Osteocyte (in vitro differentiated cells): ENCODE data around the gene PAPLN. TPM values are rescaled to one million over a fixed set of nuclear protein-coding genes. Genes with fewer than 3 reads are reported as not detected.
"Not testable (repeated sequence)": the region's sequence is repeated elsewhere in the genome, so short reads cannot be mapped to it uniquely, and the experiment has no call there.

ENCODE experiments used
- DNase-seq: peaks from one replicate; pipeline ENCODE4 v3.0.0; 2021; ENCODE audit warnings: mixed read lengths; ENCODE audit not compliant: unreplicated experiment; ENCODE audit errors: extremely low spot score
- H3K27ac Mint-ChIP-seq: one replicate; pipeline ENCODE4 v1.8.0; 2021; ENCODE audit warnings: mild to moderate bottlenecking, mixed read lengths; ENCODE audit not compliant: unreplicated experiment
- H3K27me3 Mint-ChIP-seq: one replicate; pipeline ENCODE4 v1.8.0; 2021; ENCODE audit warnings: mixed read lengths; ENCODE audit not compliant: unreplicated experiment
- H3K36me3 Mint-ChIP-seq: one replicate; pipeline ENCODE4 v1.8.0; 2021; ENCODE audit warnings: mixed read lengths; ENCODE audit not compliant: unreplicated experiment
- H3K4me1 Mint-ChIP-seq: one replicate; pipeline ENCODE4 v1.8.0; 2021; ENCODE audit warnings: mixed read lengths; ENCODE audit not compliant: unreplicated experiment
- H3K4me3 Mint-ChIP-seq: one replicate; pipeline ENCODE4 v1.8.0; 2021; ENCODE audit warnings: mild to moderate bottlenecking, moderate library complexity, mixed read lengths; ENCODE audit not compliant: unreplicated experiment
- H3K9me3 Mint-ChIP-seq: one replicate; pipeline ENCODE4 v1.8.0; 2021; ENCODE audit warnings: mixed read lengths; ENCODE audit not compliant: unreplicated experiment
- CTCF ChIP-seq: fragments of 200-600 bp; sonication (generic); IDR thresholded peaks from 2 replicates; pipeline ENCODE4 v1.5.0; 2021; ENCODE audit warnings: antibody characterized with exemption, mild to moderate bottlenecking, moderate library complexity
- long read RNA-seq: library from polyadenylated mRNA; unstranded; transcript quantifications from one replicate; pipeline ENCODE4 v2.0.0, GENCODE V29; 2021
- total RNA-seq: library from RNA; stranded (reverse); gene quantifications from 2 replicates; pipeline ENCODE4 v1.2.1, GENCODE V29; 2021

The PAPLN gene
- total RNA-seq = 44.3 and 48.7 TPM in 2 replicates
- long read RNA-seq, partial matches to known transcripts = 5 of 19 reads
- long read RNA-seq, other reads (novel, unspliced or antisense) = 13 of 19 reads

GRCh38 chr14:73237219-73237785 lies at the start of gene PAPLN:
Gene PAPLN, plus strand, starts transcription at chr14:73237506. Its CDS starts 2,273 bp downstream, at chr14:73239779.
- Mint-ChIP-seq H3K36me3 (no peaks in the 10 kb centered on the region), H3K27me3 (peaks cover 8% of the 10 kb centered on the region), H3K9me3 (no peaks in the 10 kb centered on the region), H3K4me1 (peaks cover 78% of the 10 kb centered on the region), H3K27ac (peak within 1 kb of the TSS; percentile 82), H3K4me3 (peak within 1 kb of the TSS; percentile 73)
- peak; percentile 85 for DNase-seq
- no peak for TF ChIP-seq CTCF

GRCh38 chr14:73188501-73188911 lies 48.8 kb upstream of the PAPLN start:
- no peak for DNase-seq
- Mint-ChIP-seq H3K9me3 (no peaks in the 10 kb centered on the region), H3K27me3 (no peaks in the 10 kb centered on the region), H3K4me3 (no peak overlapping the region), H3K4me1 (peaks cover 6% of the 10 kb centered on the region), H3K27ac (no peak overlapping the region), H3K36me3 (peaks cover 27% of the 10 kb centered on the region)
- no peak for TF ChIP-seq CTCF

- H3K27me3 Mint-ChIP-seq = no peaks in the 10 kb centered on the region
- peaks cover 36% of the 10 kb centered on the region for H3K36me3 Mint-ChIP-seq
- no peak for TF ChIP-seq CTCF
- no peak overlapping the region for H3K4me3 Mint-ChIP-seq
- H3K27ac Mint-ChIP-seq = no peak overlapping the region
- no peaks in the 10 kb centered on the region for H3K9me3 Mint-ChIP-seq
- H3K4me1 Mint-ChIP-seq = peaks cover 6% of the 10 kb centered on the region
- no peak for DNase-seq
Measured at GRCh38 chr14:73189651-73190050, 47.7 kb upstream of the PAPLN start.

GRCh38 chr14:73191441-73191840 lies 45.9 kb upstream of the PAPLN start:
- Mint-ChIP-seq H3K36me3 (peaks cover 47% of the 10 kb centered on the region), H3K4me1 (peaks cover 6% of the 10 kb centered on the region), H3K27ac (no peak overlapping the region), H3K9me3 (no peaks in the 10 kb centered on the region), H3K27me3 (no peaks in the 10 kb centered on the region), H3K4me3 (no peak overlapping the region)
- TF ChIP-seq CTCF = no peak
- DNase-seq = no peak

- not testable (repeated sequence) for H3K27me3 Mint-ChIP-seq, H3K4me3 Mint-ChIP-seq, DNase-seq, H3K4me1 Mint-ChIP-seq, H3K27ac Mint-ChIP-seq, H3K9me3 Mint-ChIP-seq
- peaks cover 49% of the 10 kb centered on the region for H3K36me3 Mint-ChIP-seq
Measured at GRCh38 chr14:73194306-73194705, 43.0 kb upstream of the PAPLN start.
